Melanocyte of skin (primary cell): ENCODE data around the gene TMOD2. TPM values are rescaled to one million over a fixed set of nuclear protein-coding genes. Genes with fewer than 3 reads are reported as not detected.

ENCODE experiments used
- small RNA-seq, 2 donors: library from RNA; depleted of rRNA; stranded (forward); fragments of <200 nt; gene quantifications; one replicate each; pipeline ENCODE3, GENCODE V24; 2012
- total RNA-seq, 2 donors: library from RNA; depleted of rRNA; stranded (reverse); fragments of >200 nt; gene quantifications; 2 replicates each; pipeline ENCODE4 v1.2.3, GENCODE V29; 2012

Gene TMOD2
- total RNA-seq: 10 to 100 TPM in 1 of 2 donors, 1 to 10 TPM in 1; 9.7 to 17.9 TPM

DNA sequence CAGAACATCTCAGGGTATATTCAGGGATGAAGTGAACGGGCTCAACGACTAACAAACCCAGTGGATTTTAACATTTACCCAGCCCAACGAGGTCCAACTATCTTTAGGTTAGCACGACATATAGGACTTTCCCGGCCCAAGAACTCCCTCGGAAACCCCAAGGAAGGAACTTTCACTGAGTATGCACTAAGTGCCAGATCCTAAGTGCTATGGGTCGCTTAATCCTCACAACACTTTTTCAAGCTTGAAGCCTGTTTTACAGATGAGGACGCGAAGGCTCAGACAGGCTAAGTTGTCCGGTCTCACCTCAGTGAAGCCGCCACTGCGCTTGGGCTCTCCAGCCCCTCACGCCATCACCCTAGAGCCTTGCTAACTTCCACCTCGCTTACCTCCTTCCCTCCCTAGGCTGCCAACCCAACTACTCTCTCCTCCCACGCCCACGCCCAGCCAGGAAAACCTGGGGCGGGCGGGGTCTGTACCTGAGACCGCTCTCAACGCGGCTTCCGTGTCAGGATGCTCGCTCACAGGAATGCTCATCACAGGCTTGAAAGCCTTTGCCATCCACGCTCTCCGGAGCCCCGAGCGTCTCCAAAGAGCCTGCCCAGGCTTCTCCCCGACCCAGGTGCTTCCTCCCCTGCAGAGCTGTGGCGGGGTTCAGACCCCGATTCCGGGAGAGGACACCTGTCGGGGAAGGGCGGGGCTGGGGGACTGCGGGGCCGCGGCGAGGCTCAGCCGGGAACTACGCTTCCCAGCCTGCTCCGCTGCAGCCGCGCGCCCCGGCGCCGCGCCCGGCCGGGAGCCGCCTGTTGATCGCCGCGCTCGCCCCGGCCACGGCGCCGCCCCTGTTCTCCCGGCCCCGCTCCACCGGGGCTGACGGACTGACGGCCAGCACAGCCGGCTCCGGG is at the start of gene TMOD2:
Gene TMOD2, plus strand, starts transcription at position 806 of the 905 bp plus-strand sequence. CDS start 14,845 bp downstream, outside the sequence.

GRCh38 chr15:51737522-51738305 is 13.7 kb upstream of the TMOD2 start, which contains the start of gene LYSMD2:
TSS of gene LYSMD2 (minus strand) at chr15:51737655. CDS start at chr15:51737622, 33 bp downstream.

DNA sequence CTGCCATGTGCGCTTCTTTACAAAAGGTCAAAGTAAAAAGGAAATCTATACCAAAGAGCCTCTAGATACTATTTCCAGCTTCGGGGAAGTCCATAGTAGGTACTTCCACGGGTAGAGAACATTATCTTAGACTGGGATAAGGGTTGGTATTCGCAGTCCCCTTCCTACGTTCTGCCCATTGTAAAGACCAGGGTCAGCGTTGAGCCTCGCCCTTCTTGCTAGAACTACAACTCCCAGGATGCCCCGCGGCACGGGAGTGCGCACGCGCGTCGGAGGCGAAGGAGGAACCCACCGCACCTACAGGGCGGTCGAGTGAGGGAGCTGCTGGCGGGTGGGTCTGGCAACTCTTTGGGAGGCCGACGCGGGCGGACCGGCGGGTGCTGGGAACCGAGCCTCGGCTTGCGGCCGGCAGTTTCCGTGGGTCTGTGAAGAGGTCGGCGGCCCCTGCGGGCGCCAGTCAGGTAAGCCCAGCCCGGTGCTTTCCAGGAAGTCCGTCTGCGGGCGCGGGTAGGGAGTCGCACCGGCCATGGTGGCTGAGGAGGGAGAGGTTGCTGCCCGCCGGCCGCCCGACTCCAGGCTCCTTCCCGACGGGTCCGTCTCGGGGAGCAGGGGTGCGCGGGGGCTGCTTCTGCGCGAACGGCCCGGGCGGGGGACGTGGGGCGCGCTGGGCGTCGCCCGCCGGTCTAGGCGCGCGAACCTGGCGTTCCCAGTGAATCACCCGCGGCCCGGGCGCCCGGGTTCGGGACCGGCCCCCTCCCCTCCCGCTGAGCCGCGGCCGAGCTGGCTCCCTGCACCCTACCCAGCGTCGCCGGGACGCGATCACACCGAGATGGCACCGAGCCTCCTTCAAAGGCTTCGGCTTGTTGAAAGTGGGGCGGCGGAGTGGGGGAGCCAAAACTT is 78.2 kb downstream of the TMOD2 start, which contains the start of gene TMOD3:
Gene TMOD3, plus strand, starts transcription at position 278 of the 900 bp plus-strand sequence. CDS start 33,232 bp downstream, outside the sequence.

Small RNAs within 50 kb of the gene (small RNA-seq; reads per million reads assigned to genes)
- gene AC090971.5 (0 reads per million in 2 donors), gene RF00017 (0 reads per million in 2 donors)

Other genes with a start within 250 kb of the TMOD2 start
- 100 to 1,000 TPM in 1 of 2 donors, 10 to 100 TPM in 1; 48.3 to 101 TPM for gene DMXL2, start 128.8 kb upstream of the TMOD2 start, total RNA-seq
- not detected for gene SCG3, start 70.1 kb upstream of the TMOD2 start, total RNA-seq
- gene LYSMD2, start 13.9 kb upstream of the TMOD2 start, total RNA-seq: 10 to 100 TPM; 13.1 to 19.3 TPM
- 10 to 100 TPM; 22.7 to 32.0 TPM for gene TMOD3, start 78.1 kb downstream of the TMOD2 start, total RNA-seq
- 10 to 100 TPM; 14.1 to 19.6 TPM for gene LEO1, start 220.2 kb downstream of the TMOD2 start, total RNA-seq